Mammary epithelial cell (primary cell): Measurements from ENCODE around the gene TNIK.

Source experiments
- CTCF ChIP-seq, 2 donors: IDR thresholded peaks in 1 of 2; conservative IDR thresholded peaks in 1 of 2; 2 replicates each; pipeline ENCODE4 v1.5.1; 2011 to 2012; ENCODE audit warnings: inconsistent platforms in 2 of 2, low read length in 2 of 2, mild to moderate bottlenecking in 2 of 2, control low read depth in 1 of 2, low read depth in 1 of 2; ENCODE audit not compliant: insufficient read depth in 1 of 2; ENCODE audit errors: extremely low read depth in 1 of 2
- EZH2 ChIP-seq: IDR thresholded peaks from 2 replicates; pipeline ENCODE4 v1.6.1; 2012; ENCODE audit warnings: low read length, inconsistent platforms, borderline replicate concordance

- TF ChIP-seq CTCF (conservative IDR thresholded peaks at IDR 0.05 in 1 of 2, IDR thresholded peaks at IDR 0.05 in 1 of 2; ENCODE audit: extremely low read depth in 1 of 2, insufficient read depth in 1 of 2, low read depth in 1 of 2, low read length in 2 of 2) (no peak), EZH2 (no peak)
Observed at GRCh38 chr3:171231361-171231760, 228.8 kb downstream of the TNIK start.
